Right lobe of liver (tissue), 6 donors: Measurements from ENCODE around the gene GASK1B. TPM values are rescaled to one million over a fixed set of nuclear protein-coding genes. Genes with fewer than 3 reads are reported as not detected.

Experiments used
- ATAC-seq, 4 donors: fragments of 200-7000 bp; cut with Tn5 transposase; one replicate each; pipeline ENCODE4 v1.9.1; 2020; ENCODE audit warnings: mild to moderate bottlenecking in 4 of 4, moderate library complexity in 4 of 4
- DNase-seq, 3 donors: peaks; one replicate each; pipeline ENCODE4 v3.0.0-alpha.2; 2020
- H3K27ac ChIP-seq, 3 donors: fragments of 200-600 bp; one replicate each; pipeline ENCODE4 v1.8.0; 2022
- H3K27me3 ChIP-seq, 2 donors: fragments of 200-600 bp; one replicate each; pipeline ENCODE4 v1.8.0; 2022
- H3K36me3 ChIP-seq, 4 donors: fragments of 200-600 bp; sonication (generic) in 1 of 4; one replicate each; pipeline versions ENCODE4 v1.5.1 to v1.8.0; 2017 to 2022; ENCODE audit warnings: control low read depth in 1 of 4
- H3K4me1 ChIP-seq, 4 donors: fragments of 200-600 bp; sonication (generic) in 1 of 4; one replicate each; pipeline versions ENCODE4 v1.5.1 to v1.8.0; 2017 to 2022; ENCODE audit warnings: control low read depth in 1 of 4
- H3K4me3 ChIP-seq, 3 donors: fragments of 200-600 bp; one replicate each; pipeline ENCODE4 v1.8.0; 2022
- H3K9me3 ChIP-seq, 4 donors: fragments of 200-600 bp; sonication (generic) in 1 of 4; one replicate each; pipeline versions ENCODE4 v1.5.1 to v1.8.0; 2017 to 2022; ENCODE audit warnings: control low read depth in 1 of 4
- POLR2A ChIP-seq: fragments of 450-650 bp; IDR thresholded peaks from one replicate; pipeline ENCODE4 v1.6.1; 2017; ENCODE audit warnings: antibody characterized with exemption, mild to moderate bottlenecking
- WGBS: methylation state at CpG from one replicate; pipeline ENCODE4 v1.1.6; 2018; ENCODE audit warnings: low coverage, low lambda C conversion rate; ENCODE audit not compliant: insufficient coverage; ENCODE audit errors: missing lambda C conversion rate; 5-methylcytosine and 5-hydroxymethylcytosine counted together
- intact Hi-C, 2 donors: fragments of 100-400 bp; cut with DNase I; formaldehyde crosslinking; loops; one replicate each; pipeline versions ENCODE4 v1.11.2 to v1.14.1; 2022
- total RNA-seq, 6 experiments: library from RNA; depleted of rRNA in 2 of 6; stranded (reverse); fragments of >200 nt in 2 of 6; fragmentation: NEBNext Ultra II Directional in 3 of 6; extraction: Animal tissue kit (Norgen Biotek cat#: 25700) in 3 of 6; gene quantifications; one replicate each; pipeline versions ENCODE4 v1.1.0 to v1.2.4, GENCODE V29; 2016 to 2023
- TF ChIP-seq, protein P1 (sequence below), 4 donors: fragments of 200-600 bp in 3 of 4; fragments of 450-650 bp in 1 of 4; IDR thresholded peaks; one replicate each; pipeline versions ENCODE4 v1.5.1 to v1.8.0; 2016 to 2022; ENCODE audit warnings: antibody characterized with exemption in 4 of 4, mild to moderate bottlenecking in 2 of 4
- donor health status: DM: no; HTN: yes; CAD: no.
- donor health status: DM: no; HTN: no; CAD: no.
- donor health status: DM: no; HTN: no; CAD: no.
- donor health status: DM: no; HTN: yes; CAD: no.
- donor health status: DM: no; HTN: yes; CAD: no.

Gene GASK1B
- total RNA-seq, 6 experiments from 2014 or later, result 2.7 to 7.0 (median 4.1) TPM

DNA sequence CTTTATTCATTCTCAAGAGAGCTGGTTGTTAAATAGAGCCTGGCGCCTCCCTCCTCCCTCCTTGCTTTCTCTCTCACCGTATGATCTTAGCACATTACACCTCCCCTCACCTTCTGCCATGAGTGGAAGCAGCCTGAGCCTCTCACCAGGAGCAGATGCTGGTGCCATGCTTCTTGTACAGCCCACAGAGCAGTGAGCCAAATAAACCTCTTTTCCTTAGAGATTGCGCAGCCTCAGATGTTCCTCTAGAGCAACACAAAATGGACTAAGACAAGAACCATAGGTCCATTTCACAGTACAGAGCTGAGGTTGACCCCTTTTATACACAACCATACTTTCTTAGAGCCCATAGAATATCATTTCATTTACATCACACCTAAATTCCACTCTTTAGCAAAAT lies 27.4 kb upstream of the GASK1B start:
- ATAC-seq, result no peak

DNA sequence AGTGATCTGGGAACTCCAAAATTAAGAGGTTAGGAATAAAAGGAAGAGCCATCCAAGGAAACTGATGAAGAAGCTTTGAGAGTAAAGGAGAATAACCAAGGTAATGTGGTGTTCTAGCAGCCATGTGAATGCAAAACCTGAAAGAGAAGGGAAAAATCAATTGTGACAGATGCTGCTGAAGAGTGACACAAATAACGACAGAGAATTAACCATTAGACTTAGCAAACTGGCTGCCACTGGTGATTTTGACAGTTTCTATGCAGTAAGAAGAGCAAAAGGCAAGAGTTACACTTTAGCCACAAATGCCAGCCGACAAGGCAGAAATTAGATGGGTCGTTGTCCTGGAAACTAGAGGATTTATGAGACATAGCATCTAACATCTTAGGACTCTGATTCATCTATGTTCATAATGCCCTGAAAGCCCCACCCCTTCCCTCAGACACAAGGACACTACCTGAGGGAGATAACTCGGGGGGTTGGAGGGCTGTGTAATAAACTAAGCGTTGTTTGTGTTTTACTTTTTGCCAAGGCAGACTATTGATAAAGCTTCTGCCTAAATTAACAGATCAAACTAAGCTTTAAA lies 24.5 kb upstream of the GASK1B start:
- Histone ChIP-seq H3K27ac (no peak overlapping the region), H3K36me3 (no peaks in the 10 kb centered on the region), H3K27me3 (no peaks in the 10 kb centered on the region), H3K4me1 (no peaks in the 10 kb centered on the region), H3K4me3 (no peak overlapping the region), H3K9me3 (no peaks in the 10 kb centered on the region)
- intact Hi-C loops, result no loop called here
- ATAC-seq, result no peak
- no peak for DNase-seq
- TF ChIP-seq, protein P1, sequence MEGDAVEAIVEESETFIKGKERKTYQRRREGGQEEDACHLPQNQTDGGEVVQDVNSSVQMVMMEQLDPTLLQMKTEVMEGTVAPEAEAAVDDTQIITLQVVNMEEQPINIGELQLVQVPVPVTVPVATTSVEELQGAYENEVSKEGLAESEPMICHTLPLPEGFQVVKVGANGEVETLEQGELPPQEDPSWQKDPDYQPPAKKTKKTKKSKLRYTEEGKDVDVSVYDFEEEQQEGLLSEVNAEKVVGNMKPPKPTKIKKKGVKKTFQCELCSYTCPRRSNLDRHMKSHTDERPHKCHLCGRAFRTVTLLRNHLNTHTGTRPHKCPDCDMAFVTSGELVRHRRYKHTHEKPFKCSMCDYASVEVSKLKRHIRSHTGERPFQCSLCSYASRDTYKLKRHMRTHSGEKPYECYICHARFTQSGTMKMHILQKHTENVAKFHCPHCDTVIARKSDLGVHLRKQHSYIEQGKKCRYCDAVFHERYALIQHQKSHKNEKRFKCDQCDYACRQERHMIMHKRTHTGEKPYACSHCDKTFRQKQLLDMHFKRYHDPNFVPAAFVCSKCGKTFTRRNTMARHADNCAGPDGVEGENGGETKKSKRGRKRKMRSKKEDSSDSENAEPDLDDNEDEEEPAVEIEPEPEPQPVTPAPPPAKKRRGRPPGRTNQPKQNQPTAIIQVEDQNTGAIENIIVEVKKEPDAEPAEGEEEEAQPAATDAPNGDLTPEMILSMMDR (IDR thresholded peaks at IDR 0.05), result no peak
- no peak for TF ChIP-seq POLR2A
- 61% methylated on average over 3 of the region's 5 CpGs for WGBS

More for the DNA sequence above, 27.4 kb upstream of the GASK1B start:
- Histone ChIP-seq H3K27me3 (no peaks in the 10 kb centered on the region), H3K27ac (no peak overlapping the region), H3K36me3 (no peaks in the 10 kb centered on the region), H3K9me3 (no peaks in the 10 kb centered on the region), H3K4me1 (no peaks in the 10 kb centered on the region), H3K4me3 (no peak overlapping the region)
- no peak for TF ChIP-seq POLR2A
- TF ChIP-seq, protein P1 (IDR thresholded peaks at IDR 0.05), result no peak
- WGBS, result 80% methylated on average over 3 of the region's 3 CpGs
- intact Hi-C loops, result no loop called here
- DNase-seq, result no peak

DNA sequence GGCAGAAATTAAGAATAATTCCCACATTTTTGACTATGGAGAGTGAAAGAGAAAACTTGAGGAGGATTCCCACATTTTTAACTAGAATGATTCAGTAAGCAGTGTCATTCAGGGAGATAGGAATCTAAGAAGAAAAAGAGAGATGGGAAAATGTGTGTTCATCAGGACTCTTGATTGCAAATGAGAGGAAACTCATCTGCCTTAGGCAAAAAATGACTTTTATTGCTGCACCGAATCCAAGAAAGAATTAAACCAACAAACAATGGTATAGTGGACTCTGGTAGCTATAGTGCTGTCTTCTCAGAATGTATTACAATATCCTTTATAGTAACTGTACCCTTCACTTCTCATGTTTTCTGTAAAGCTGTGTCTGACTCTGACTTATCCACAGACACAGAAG lies 22.5 kb upstream of the GASK1B start:
- ATAC-seq (no peak), DNase-seq (no peak)
- H3K9me3 ChIP-seq, result no peaks in the 10 kb centered on the region
- H3K36me3 ChIP-seq, result no peaks in the 10 kb centered on the region
- no peak overlapping the region for H3K27ac ChIP-seq
- H3K4me1 ChIP-seq, result no peaks in the 10 kb centered on the region
- WGBS, result 73% methylated on average over 1 of the region's 1 CpG
- no peaks in the 10 kb centered on the region for H3K27me3 ChIP-seq
- H3K4me3 ChIP-seq, result no peak overlapping the region
- intact Hi-C loops, result no loop called here
- TF ChIP-seq, protein P1 (IDR thresholded peaks at IDR 0.05), result no peak
- no peak for TF ChIP-seq POLR2A

DNA sequence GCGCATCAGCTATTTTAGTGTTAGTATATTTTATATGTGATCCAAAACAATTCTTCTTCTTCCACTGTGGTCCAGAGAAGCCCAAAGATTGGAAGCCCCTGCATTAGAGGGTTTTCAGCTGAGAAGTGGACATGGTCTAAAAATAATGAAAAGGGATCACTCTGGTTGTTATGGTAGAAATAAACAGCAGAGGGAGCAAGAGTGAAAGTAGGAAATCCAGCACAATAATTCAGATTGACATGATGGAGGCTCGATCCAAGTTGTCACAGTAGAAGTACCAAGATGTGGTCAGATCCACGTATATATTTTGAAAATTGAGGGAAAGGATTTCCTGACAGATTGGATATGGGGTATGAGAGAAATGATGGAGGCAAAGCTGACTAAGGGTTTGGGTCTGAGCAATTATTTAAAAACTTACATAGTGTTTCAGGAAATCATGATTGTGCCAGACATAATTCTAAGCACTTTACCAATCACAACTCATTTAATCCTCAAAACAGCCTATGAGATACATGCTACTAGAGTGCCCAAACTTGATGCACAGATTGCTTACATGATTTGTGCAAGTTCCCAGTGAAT lies 20.4 kb upstream of the GASK1B start:
- Histone ChIP-seq H3K9me3 (no peaks in the 10 kb centered on the region), H3K36me3 (no peaks in the 10 kb centered on the region), H3K27me3 (no peaks in the 10 kb centered on the region), H3K4me1 (no peaks in the 10 kb centered on the region), H3K4me3 (no peak overlapping the region), H3K27ac (no peak overlapping the region)
- DNase-seq, result no peak
- peak; percentile 75 to 87 (median 79) for ATAC-seq
- TF ChIP-seq POLR2A, result no peak
- TF ChIP-seq, protein P1 (IDR thresholded peaks at IDR 0.05), result peak; percentile 54 to 63 (median 59)
- intact Hi-C loops, result no loop called here
- 30% methylated on average over 3 of the region's 3 CpGs for WGBS
